ENCODE measurements around the gene FOLR1. TPM values are rescaled to one million over a fixed set of nuclear protein-coding genes. Genes with fewer than 3 reads are reported as not detected.
"Not testable (repeated sequence)": the region's sequence is repeated elsewhere in the genome, so short reads cannot be mapped to it uniquely, and the experiment has no call there.

FOLR1 gene
- total RNA-seq, result 1 to 10 TPM in 3 of 8 experiments, under 1 TPM in 2, not detected in 3; 0.33 to 3.5 (median 1.9) TPM

DNA sequence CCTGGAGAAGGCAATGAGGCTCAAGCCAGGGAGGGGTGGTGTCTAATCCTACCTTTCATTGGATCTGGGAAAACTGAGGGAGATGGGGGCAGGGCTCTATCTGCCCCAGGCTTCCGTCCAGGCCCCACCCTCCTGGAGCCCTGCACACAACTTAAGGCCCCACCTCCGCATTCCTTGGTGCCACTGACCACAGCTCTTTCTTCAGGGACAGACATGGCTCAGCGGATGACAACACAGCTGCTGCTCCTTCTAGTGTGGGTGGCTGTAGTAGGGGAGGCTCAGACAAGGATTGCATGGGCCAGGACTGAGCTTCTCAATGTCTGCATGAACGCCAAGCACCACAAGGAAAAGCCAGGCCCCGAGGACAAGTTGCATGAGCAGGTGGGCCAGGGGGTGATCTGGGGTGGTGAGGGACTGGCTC is at the start of gene FOLR1:
Gene FOLR1 (plus strand): TSS at position 180 of the 421 bp plus-strand sequence. CDS start 34 bp downstream, at position 214.
- no peak within 1 kb of the TSS for H3K4me3 ChIP-seq
- H3K4me1 ChIP-seq (replicated peaks in 1 of 2), result no peaks in the 10 kb centered on the region
- 60 to 80% (median 72%) methylated on average over 1 to 4 of the region's 5 CpGs; no CpG with 5 or more reads in 6 of the 10 experiments for WGBS, 10 experiments
- ATAC-seq (replicated peaks in 6 of 8), result peak in 3 of 8 experiments; percentile 52 to 57 (median 55)
- in situ Hi-C loops (cut with MboI; ENCODE audit: low pct_unique_long_range_greater_than_20kb in 2 of 9, low sequenced_read_pairs in 9 of 9, unreplicated experiment in 9 of 9), result no loop called here
- H3K27ac ChIP-seq, result no peak within 1 kb of the TSS

DNA sequence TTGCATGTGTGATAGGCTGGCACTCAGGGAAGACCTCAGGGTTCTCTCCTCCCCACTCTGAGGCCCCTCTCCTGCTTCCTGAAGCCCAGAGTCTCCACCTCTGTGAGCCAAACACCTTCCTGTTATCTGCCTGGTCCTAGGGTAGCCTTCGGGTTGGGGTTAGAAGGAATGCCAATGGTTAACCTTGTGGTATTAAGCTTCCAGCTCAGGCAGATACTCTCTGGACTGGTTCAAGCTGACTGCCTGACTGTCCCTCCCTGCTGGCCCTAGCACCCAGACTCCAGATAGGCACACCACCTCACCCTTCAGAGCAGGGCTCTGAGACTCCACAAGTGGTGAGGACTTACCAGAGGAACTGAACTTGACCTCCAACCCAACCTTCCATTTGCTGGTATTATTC is 49.4 kb upstream of the FOLR1 start:
- in situ Hi-C loops (cut with MboI; ENCODE audit: low pct_unique_long_range_greater_than_20kb in 2 of 9, low sequenced_read_pairs in 9 of 9, unreplicated experiment in 9 of 9); H3K4me3 ChIP-seq; H3K4me1 ChIP-seq (replicated peaks in 1 of 2); ATAC-seq (replicated peaks in 6 of 8); H3K27ac ChIP-seq: not testable (repeated sequence)
- WGBS, 10 experiments, result no CpG with 5 or more reads among the region's 1 CpG

DNA sequence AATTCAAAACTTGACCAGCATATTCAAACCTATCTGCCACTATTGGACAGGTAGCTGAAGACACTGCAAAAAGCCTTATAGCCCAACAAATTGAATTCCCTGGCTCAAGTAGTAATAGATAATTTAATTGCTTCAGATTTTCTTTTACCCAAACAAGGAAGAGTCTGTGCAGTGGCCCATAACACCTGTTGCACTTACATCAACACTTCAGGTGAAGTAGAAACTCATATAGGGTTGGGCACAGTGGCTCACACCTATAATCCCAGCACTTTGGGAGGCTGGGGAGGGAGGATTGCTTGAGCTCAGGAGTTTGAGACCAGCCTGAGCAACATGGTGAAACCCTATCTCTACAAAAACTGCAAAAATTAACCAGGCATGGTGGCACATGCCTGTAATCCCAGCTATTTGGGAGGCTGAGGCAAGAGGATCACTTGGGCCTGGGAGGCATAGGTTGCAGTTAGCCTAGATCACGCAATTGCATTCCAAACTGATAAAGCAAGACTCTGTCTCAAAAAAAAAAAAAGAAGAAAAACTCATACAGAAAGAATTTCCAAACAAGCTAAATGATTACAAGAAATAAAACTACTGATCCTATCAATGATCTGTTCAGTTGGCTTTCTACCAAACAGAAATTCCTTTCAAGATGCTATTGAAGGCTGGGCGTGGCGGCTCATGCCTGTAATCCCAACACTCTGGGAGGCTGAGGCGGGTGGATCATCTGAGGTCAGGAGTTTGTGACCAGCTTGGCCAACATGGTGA is 47.0 kb upstream of the FOLR1 start:
- WGBS, 10 experiments, result 10 to 100% (median 96%) methylated on average over 1 to 4 of the region's 4 CpGs; no CpG with 5 or more reads in 4 of the 10 experiments
- in situ Hi-C loops (cut with MboI; ENCODE audit: low pct_unique_long_range_greater_than_20kb in 2 of 9, low sequenced_read_pairs in 9 of 9, unreplicated experiment in 9 of 9), result no loop called here
- no peak overlapping the region for H3K27ac ChIP-seq
- no peak overlapping the region for H3K4me3 ChIP-seq
- ATAC-seq (replicated peaks in 6 of 8), result peak in 2 of 8 experiments; percentile 43 to 63
- H3K4me1 ChIP-seq (replicated peaks in 1 of 2), result no peaks in the 10 kb centered on the region

DNA sequence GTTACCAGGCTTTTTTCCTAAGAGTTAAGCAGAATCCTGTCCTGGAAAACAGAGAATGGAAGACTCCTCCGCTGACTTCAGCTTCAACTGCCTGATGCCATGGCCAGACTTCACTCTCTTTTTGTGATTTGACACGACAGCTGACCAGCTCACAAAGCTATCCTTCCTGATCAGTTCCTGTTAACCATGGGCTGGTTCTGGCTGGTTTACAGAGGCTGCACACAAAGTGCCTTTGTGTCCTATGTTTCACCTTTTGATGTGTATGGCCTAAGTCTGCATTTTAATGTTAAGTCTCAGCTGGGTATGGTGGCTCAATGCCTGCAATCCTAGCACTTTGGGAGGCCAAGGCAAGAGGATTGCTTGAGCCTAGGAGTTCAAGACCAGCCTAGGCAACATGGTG is 45.3 kb upstream of the FOLR1 start:
- Histone ChIP-seq H3K4me3 (no peak overlapping the region), H3K27ac (no peak overlapping the region), H3K4me1 (replicated peaks in 1 of 2) (no peaks in the 10 kb centered on the region)
- no peak for ATAC-seq (replicated peaks in 6 of 8)
- in situ Hi-C loops (cut with MboI; ENCODE audit: low pct_unique_long_range_greater_than_20kb in 2 of 9, low sequenced_read_pairs in 9 of 9, unreplicated experiment in 9 of 9), result no loop called here
- 0 to 52% (median 33%) methylated on average over 1 to 2 of the region's 2 CpGs; no CpG with 5 or more reads in 3 of the 10 experiments for WGBS, 10 experiments

DNA sequence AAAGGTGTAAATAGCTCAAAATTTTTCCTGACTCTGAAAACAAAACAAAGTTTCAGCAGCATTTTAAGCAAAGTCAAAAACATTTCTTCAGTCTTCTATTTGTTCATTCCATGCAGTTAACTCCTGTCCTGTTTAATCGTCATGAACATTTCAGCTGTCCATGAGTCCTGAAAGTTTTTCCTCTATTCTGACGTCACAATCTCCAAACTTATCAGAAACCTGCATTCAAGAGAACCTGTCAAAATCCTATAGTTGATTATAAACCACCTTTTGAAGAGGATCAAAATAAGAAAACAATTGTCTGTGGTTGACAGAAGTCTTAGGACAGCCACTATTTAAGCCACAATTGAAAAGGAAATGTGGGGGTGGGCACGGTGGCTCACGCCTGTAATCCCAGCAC is 41.1 kb upstream of the FOLR1 start:
- 0 to 92% (median 68%) methylated on average over 1 to 3 of the region's 4 CpGs; no CpG with 5 or more reads in 2 of the 10 experiments for WGBS, 10 experiments
- no peak overlapping the region for H3K4me3 ChIP-seq
- no peaks in the 10 kb centered on the region for H3K4me1 ChIP-seq (replicated peaks in 1 of 2)
- ATAC-seq (replicated peaks in 6 of 8), result no peak
- H3K27ac ChIP-seq, result no peak overlapping the region
- in situ Hi-C loops (cut with MboI; ENCODE audit: low pct_unique_long_range_greater_than_20kb in 2 of 9, low sequenced_read_pairs in 9 of 9, unreplicated experiment in 9 of 9), result no loop called here

DNA sequence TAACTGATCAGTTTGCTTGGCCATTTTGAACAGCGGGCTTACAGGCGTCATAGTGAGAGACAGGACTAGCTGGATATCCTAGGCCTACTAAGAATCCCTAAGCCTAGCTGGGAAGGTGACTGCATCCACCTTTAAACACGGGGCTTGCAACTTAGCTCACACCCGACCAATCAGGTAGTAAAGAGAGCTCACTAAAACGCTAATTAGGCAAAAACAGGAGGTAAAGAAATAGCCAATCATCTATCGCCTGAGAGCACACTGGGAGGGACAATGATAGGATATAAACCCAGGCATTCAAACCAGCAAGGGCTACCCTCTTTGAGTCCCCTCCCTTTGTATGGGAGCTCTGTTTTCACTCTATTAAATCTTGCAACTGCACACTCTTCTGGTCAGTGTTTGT is 38.1 kb upstream of the FOLR1 start:
- in situ Hi-C loops (cut with MboI; ENCODE audit: low pct_unique_long_range_greater_than_20kb in 2 of 9, low sequenced_read_pairs in 9 of 9, unreplicated experiment in 9 of 9); H3K4me3 ChIP-seq; H3K27ac ChIP-seq; ATAC-seq (replicated peaks in 6 of 8); H3K4me1 ChIP-seq (replicated peaks in 1 of 2): not testable (repeated sequence)
- 60 to 100% (median 88%) methylated on average over 1 to 2 of the region's 6 CpGs; no CpG with 5 or more reads in 5 of the 10 experiments for WGBS, 10 experiments

DNA sequence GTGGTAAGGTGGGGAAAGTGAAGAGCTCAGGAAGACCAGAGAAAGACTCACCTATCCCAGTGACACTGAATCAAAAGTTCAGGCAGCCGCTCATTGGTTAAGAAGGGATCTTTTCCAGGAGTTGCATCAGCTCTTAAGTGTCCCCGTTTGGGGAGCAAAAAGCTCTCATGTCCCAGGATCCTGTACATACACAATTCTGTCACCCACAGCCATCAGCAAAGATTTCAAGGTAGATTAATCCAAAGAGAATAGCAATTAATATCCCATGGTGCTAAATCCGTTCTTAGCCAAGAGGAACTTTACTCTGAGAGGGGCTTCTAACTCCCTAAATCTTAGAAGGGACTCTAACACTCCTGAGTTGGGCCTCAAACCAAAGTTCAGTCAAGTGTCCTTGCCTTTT is 37.1 kb upstream of the FOLR1 start:
- in situ Hi-C loops (cut with MboI; ENCODE audit: low pct_unique_long_range_greater_than_20kb in 2 of 9, low sequenced_read_pairs in 9 of 9, unreplicated experiment in 9 of 9), result no loop called here
- Histone ChIP-seq H3K4me3 (no peak overlapping the region), H3K4me1 (replicated peaks in 1 of 2) (no peaks in the 10 kb centered on the region), H3K27ac (no peak overlapping the region)
- 0 to 92% (median 80%) methylated on average over 1 to 3 of the region's 3 CpGs; no CpG with 5 or more reads in 3 of the 10 experiments for WGBS, 10 experiments
- ATAC-seq (replicated peaks in 6 of 8), result no peak

DNA sequence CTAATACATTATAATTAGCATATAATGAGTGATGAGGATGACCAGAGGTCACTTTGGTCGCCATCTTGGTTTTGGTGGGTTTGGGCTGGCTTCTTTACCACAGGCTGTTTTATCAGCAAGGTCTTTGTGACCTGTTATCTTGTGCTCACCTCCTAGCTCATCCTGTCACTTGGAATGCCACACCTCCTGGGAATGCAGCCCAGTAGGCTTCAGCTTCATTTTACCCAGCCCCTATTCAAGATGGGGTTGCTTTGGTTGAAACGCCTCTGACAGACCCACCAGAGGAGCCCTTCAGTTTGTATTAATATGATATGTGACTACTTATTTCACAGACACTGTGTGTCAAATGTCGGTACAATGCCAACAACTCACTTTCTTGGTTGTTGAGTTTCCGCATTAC is 36.2 kb upstream of the FOLR1 start:
- no peak for ATAC-seq (replicated peaks in 6 of 8)
- Histone ChIP-seq H3K27ac (no peak overlapping the region), H3K4me3 (no peak overlapping the region), H3K4me1 (replicated peaks in 1 of 2) (no peaks in the 10 kb centered on the region)
- in situ Hi-C loops (cut with MboI; ENCODE audit: low pct_unique_long_range_greater_than_20kb in 2 of 9, low sequenced_read_pairs in 9 of 9, unreplicated experiment in 9 of 9), result no loop called here
- 25 to 100% (median 76%) methylated on average over 1 to 3 of the region's 4 CpGs for WGBS, 10 experiments

DNA sequence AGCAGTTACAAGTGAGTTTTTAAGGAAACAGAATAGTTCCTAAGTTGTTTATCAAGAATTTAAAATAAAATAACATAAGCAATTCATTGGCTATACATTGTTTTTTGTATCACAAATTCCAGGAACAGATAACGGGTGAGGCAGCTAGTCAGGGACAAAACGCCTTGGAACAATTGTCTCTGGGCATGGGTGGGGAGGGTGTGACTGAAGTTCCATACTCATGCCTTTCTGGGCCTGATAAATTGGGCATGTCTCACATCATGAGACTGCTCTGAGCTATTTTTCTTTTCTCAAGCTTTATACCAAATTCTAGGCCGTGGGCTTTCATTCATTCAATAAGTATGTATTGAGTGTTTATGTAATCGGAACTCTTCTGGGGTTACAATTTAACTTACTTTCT is 34.8 kb upstream of the FOLR1 start:
- 0 to 100% (median 81%) methylated on average over 1 to 4 of the region's 4 CpGs for WGBS, 10 experiments
- no peak overlapping the region for H3K27ac ChIP-seq
- H3K4me3 ChIP-seq, result no peak overlapping the region
- H3K4me1 ChIP-seq (replicated peaks in 1 of 2), result no peaks in the 10 kb centered on the region
- in situ Hi-C loops (cut with MboI; ENCODE audit: low pct_unique_long_range_greater_than_20kb in 2 of 9, low sequenced_read_pairs in 9 of 9, unreplicated experiment in 9 of 9), result no loop called here
- ATAC-seq (replicated peaks in 6 of 8), result peak in 2 of 8 experiments; percentile 59 to 74

DNA sequence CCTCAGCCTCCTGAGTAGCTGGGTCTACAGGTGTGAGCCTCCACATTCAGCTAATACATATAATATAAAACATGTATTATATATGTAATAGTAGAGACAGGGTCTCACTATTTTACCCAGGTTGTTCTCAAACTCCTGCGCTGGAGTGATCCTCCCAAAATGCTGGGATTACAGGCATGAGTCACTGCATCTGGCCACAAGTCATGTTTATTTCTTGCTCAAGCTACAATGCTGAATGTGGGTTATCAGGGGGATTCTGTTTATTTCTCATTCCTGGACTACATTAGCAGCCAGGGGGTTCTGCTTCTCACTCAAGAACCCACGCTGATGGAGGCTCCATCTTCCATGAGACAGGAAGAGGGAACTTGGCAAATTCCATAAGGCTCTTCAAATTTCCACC is 31.6 kb upstream of the FOLR1 start:
- H3K4me1 ChIP-seq (replicated peaks in 1 of 2), result no peaks in the 10 kb centered on the region
- in situ Hi-C loops (cut with MboI; ENCODE audit: low pct_unique_long_range_greater_than_20kb in 2 of 9, low sequenced_read_pairs in 9 of 9, unreplicated experiment in 9 of 9), result no loop called here
- WGBS, 10 experiments, result 27 to 100% (median 60%) methylated on average over 1 to 2 of the region's 2 CpGs; no CpG with 5 or more reads in 3 of the 10 experiments
- H3K27ac ChIP-seq, result no peak overlapping the region
- ATAC-seq (replicated peaks in 6 of 8), result peak in 1 of 8 experiments; percentile 26
- no peak overlapping the region for H3K4me3 ChIP-seq

DNA sequence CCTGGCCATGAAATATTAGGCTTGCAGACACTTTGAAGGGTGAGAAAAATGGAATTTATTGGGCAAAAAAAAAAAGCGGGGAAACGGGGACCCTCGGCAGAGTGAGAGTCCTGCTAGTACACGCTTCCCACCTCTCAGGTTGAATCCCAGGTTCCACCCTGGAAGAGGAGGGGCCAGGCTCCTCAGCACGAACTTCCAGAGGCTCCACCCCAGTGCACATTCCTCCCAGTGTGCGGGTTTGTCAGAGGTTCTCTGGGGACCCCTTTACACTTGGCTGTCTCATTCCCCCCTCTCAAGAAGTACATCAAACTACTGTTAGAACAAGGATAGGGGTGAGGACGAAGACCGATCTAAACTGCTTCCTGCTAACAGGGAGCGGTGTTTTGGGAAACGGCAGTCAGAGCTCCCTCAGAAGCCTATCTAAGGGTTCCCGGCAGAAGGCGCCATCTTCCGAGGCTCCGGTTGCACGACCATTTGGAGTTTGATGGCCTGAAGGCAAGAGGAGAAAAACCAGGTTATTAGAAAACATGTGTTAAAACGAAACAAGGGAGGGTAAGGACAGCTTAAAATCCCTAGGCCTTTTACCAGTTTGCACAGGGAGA is 28.9 kb upstream of the FOLR1 start:
- 29 to 100% (median 74%) methylated on average over 1 to 16 of the region's 16 CpGs for WGBS, 10 experiments
- no peak for ATAC-seq (replicated peaks in 6 of 8)

DNA sequence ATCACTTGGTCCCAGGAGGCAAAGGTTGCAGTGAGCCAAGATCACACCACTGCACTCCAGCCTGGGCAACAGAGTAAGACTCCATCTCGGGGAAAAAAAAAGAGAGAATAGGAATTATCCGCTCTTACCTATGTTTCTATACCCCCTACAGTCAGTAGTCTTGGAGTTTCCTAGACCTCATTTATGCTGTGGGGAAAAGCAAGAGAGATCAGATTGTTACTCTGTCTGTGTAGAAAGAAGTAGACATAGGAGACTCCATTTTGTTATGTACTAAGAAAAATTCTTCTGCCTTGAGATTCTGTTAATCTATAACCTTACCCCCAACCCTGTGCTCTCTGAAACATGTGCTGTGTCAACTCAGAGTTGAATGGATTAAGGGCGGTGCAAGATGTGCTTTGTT is 27.8 kb upstream of the FOLR1 start:
- in situ Hi-C loops (cut with MboI; ENCODE audit: low pct_unique_long_range_greater_than_20kb in 2 of 9, low sequenced_read_pairs in 9 of 9, unreplicated experiment in 9 of 9); ATAC-seq (replicated peaks in 6 of 8); H3K4me1 ChIP-seq (replicated peaks in 1 of 2); H3K4me3 ChIP-seq; H3K27ac ChIP-seq: not testable (repeated sequence)
- WGBS, 10 experiments, result 100% methylated on average over 1 of the region's 3 CpGs; no CpG with 5 or more reads in 9 of the 10 experiments

More for the DNA sequence above, 28.9 kb upstream of the FOLR1 start:
- Histone ChIP-seq H3K4me3 (no peak overlapping the region), H3K4me1 (replicated peaks in 1 of 2) (no peaks in the 10 kb centered on the region), H3K27ac (no peak overlapping the region)
- in situ Hi-C loops (cut with MboI; ENCODE audit: low pct_unique_long_range_greater_than_20kb in 2 of 9, low sequenced_read_pairs in 9 of 9, unreplicated experiment in 9 of 9), result no loop called here

DNA sequence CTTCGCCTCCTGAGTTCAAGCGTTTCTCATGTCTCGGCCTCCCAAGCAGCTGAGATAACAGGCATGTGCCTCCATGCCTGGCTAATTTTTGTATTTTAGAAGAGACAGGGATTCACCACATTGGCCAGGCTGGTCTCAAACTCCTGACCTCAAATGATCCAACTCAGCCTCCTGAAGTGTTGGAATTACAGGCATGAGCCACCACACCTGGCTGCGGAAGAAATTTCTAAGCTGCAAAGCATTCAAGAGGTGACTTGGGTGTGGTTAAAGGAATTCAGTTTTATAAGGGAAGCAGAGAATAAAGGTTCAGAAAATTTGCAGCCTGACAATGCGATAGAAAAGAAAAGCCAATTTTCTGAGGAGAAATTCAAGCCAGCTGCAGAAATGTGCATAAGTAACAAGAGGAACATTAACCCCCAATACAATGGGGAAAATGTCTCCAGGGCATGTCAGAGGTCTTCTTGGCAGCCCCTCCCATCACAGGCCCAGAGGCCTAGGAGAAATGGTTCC is 22.8 kb upstream of the FOLR1 start:
- H3K4me1 ChIP-seq (replicated peaks in 1 of 2); ATAC-seq (replicated peaks in 6 of 8); H3K27ac ChIP-seq; in situ Hi-C loops (cut with MboI; ENCODE audit: low pct_unique_long_range_greater_than_20kb in 2 of 9, low sequenced_read_pairs in 9 of 9, unreplicated experiment in 9 of 9); H3K4me3 ChIP-seq: not testable (repeated sequence)
- WGBS, 10 experiments, result 89 to 96% (median 92%) methylated on average over 3 to 4 of the region's 5 CpGs; no CpG with 5 or more reads in 6 of the 10 experiments

Data from motor neuron (in vitro differentiated cells).